Mucosa of stomach (tissue), 1 donor: ENCODE measurements around the gene NOC4L.
"Not testable (repeated sequence)": the region's sequence is repeated elsewhere in the genome, so short reads cannot be mapped to it uniquely, and the experiment has no call there.

Experiments used
- H3K27me3 ChIP-seq: one replicate; pipeline ENCODE4 v1.7.0; 2013; ENCODE audit warnings: mild to moderate bottlenecking, low read length; ENCODE audit not compliant: control insufficient read depth, insufficient read depth
- H3K36me3 ChIP-seq: one replicate; pipeline ENCODE4 v1.7.0; 2013; ENCODE audit warnings: low read length; ENCODE audit not compliant: control insufficient read depth, insufficient read depth
- H3K4me1 ChIP-seq: one replicate; pipeline ENCODE4 v1.7.0; 2013; ENCODE audit warnings: mild to moderate bottlenecking, low read length; ENCODE audit not compliant: control insufficient read depth, insufficient read depth
- H3K4me3 ChIP-seq: one replicate; pipeline ENCODE4 v1.7.0; 2013; ENCODE audit warnings: low read length
- H3K9ac ChIP-seq: one replicate; pipeline ENCODE4 v1.7.0; 2013; ENCODE audit warnings: mild to moderate bottlenecking, low read length, moderate library complexity
- H3K9me3 ChIP-seq: one replicate; pipeline ENCODE4 v1.7.0; 2013; ENCODE audit warnings: mild to moderate bottlenecking, low read length, moderate library complexity; ENCODE audit not compliant: control insufficient read depth
- donor health status: Pancreatic carcinoma.

Gene NOC4L

GRCh38 chr12:132188916-132189325, 44.7 kb downstream of the NOC4L start:
- H3K9me3 ChIP-seq = peaks cover 2% of the 10 kb centered on the region
- H3K9ac ChIP-seq = peak overlapping the region; percentile 25
- peaks cover 15% of the 10 kb centered on the region for H3K27me3 ChIP-seq
- H3K36me3 ChIP-seq = no peaks in the 10 kb centered on the region
- H3K4me1 ChIP-seq = peaks cover 13% of the 10 kb centered on the region
- no peak overlapping the region for H3K4me3 ChIP-seq

- Histone ChIP-seq H3K36me3 (no peaks in the 10 kb centered on the region), H3K4me1 (peaks cover 13% of the 10 kb centered on the region), H3K9ac (peak overlapping the region; percentile 61), H3K4me3 (no peak overlapping the region), H3K27me3 (peaks cover 15% of the 10 kb centered on the region), H3K9me3 (peaks cover 7% of the 10 kb centered on the region)
Observed at GRCh38 chr12:132189378-132190011, 45.2 kb downstream of the NOC4L start.

- H3K9me3 ChIP-seq = peaks cover 9% of the 10 kb centered on the region
- no peaks in the 10 kb centered on the region for H3K36me3 ChIP-seq
- H3K4me3 ChIP-seq = no peak overlapping the region
- peak overlapping the region; percentile 61 for H3K9ac ChIP-seq
- H3K27me3 ChIP-seq = peaks cover 15% of the 10 kb centered on the region
- peaks cover 13% of the 10 kb centered on the region for H3K4me1 ChIP-seq
Observed at GRCh38 chr12:132190012-132190755, 45.9 kb downstream of the NOC4L start.

GRCh38 chr12:132190834-132191500, 46.7 kb downstream of the NOC4L start:
- Histone ChIP-seq H3K36me3 (no peaks in the 10 kb centered on the region), H3K9ac (no peak overlapping the region), H3K27me3 (peaks cover 15% of the 10 kb centered on the region), H3K4me1 (peaks cover 13% of the 10 kb centered on the region), H3K9me3 (peaks cover 9% of the 10 kb centered on the region), H3K4me3 (no peak overlapping the region)

GRCh38 chr12:132191715-132192553, 47.7 kb downstream of the NOC4L start:
- no peak overlapping the region for H3K4me3 ChIP-seq
- peaks cover 9% of the 10 kb centered on the region for H3K4me1 ChIP-seq
- no peaks in the 10 kb centered on the region for H3K36me3 ChIP-seq
- peaks cover 9% of the 10 kb centered on the region for H3K9me3 ChIP-seq
- no peak overlapping the region for H3K9ac ChIP-seq
- H3K27me3 ChIP-seq = peaks cover 9% of the 10 kb centered on the region

GRCh38 chr12:132194056-132194455, 49.8 kb downstream of the NOC4L start:
- Histone ChIP-seq H3K4me3 (no peak overlapping the region), H3K9me3 (peaks cover 9% of the 10 kb centered on the region), H3K9ac (no peak overlapping the region), H3K4me1 (peaks cover 9% of the 10 kb centered on the region), H3K36me3 (no peaks in the 10 kb centered on the region), H3K27me3 (peaks cover 6% of the 10 kb centered on the region)

GRCh38 chr12:132194556-132194955, 50.3 kb downstream of the NOC4L start:
- no peak overlapping the region for H3K4me3 ChIP-seq
- H3K4me1 ChIP-seq = peaks cover 9% of the 10 kb centered on the region
- no peak overlapping the region for H3K9ac ChIP-seq
- H3K9me3 ChIP-seq = peaks cover 9% of the 10 kb centered on the region
- H3K27me3 ChIP-seq = peaks cover 6% of the 10 kb centered on the region
- no peaks in the 10 kb centered on the region for H3K36me3 ChIP-seq

GRCh38 chr12:132195242-132195641, 51.0 kb downstream of the NOC4L start:
- H3K36me3 ChIP-seq, H3K4me1 ChIP-seq, H3K27me3 ChIP-seq, H3K9ac ChIP-seq, H3K9me3 ChIP-seq, H3K4me3 ChIP-seq: not testable (repeated sequence)

GRCh38 chr12:132196038-132196872, 52.0 kb downstream of the NOC4L start:
- Histone ChIP-seq H3K4me1 (no peaks in the 10 kb centered on the region), H3K9ac (no peak overlapping the region), H3K36me3 (no peaks in the 10 kb centered on the region), H3K9me3 (peaks cover 9% of the 10 kb centered on the region), H3K27me3 (no peaks in the 10 kb centered on the region), H3K4me3 (no peak overlapping the region)

GRCh38 chr12:132196873-132197390, 52.7 kb downstream of the NOC4L start:
- H3K4me3 ChIP-seq = no peak overlapping the region
- no peak overlapping the region for H3K9ac ChIP-seq
- H3K36me3 ChIP-seq = no peaks in the 10 kb centered on the region
- no peaks in the 10 kb centered on the region for H3K4me1 ChIP-seq
- no peaks in the 10 kb centered on the region for H3K27me3 ChIP-seq
- peaks cover 9% of the 10 kb centered on the region for H3K9me3 ChIP-seq
